HepG2 (cell line): ENCODE data around the gene SLC25A25. TPM values are rescaled to one million over a fixed set of nuclear protein-coding genes. Genes with fewer than 3 reads are reported as not detected.

ENCODE experiments used
- ATAC-seq: fragments of 200-7000 bp; cut with Tn5 transposase; 3 replicates; pipeline ENCODE4 v1.9.1; 2020; ENCODE audit warnings: mild to moderate bottlenecking, moderate library complexity
- BruUV-seq: library from RNA; stranded (reverse); fragments of 400-500 nt; replicated peaks from 2 replicates; lab custom pipeline; 2021; lab: Mats Ljungman, UMichigan
- CTCF ChIA-PET: fragments of 300-600 bp; formaldehyde crosslinking; extraction: SDS; loops from one replicate; lab custom pipeline; 2021; ENCODE audit warnings: low total read pairs, inconsistent platforms, low intra/inter-chr PET ratio; lab: Yijun Ruan, JAX
- POLR2A ChIA-PET: fragments of 350-600 bp; sonication (Branson Sonifier 250); formaldehyde crosslinking; loops from one replicate; lab custom pipeline; 2020; ENCODE audit warnings: antibody characterized with exemption, inconsistent platforms; lab: Yijun Ruan, JAX
- DNase-seq: peaks from one replicate; pipeline ENCODE4 v3.0.0-alpha.2; 2015; ENCODE audit warnings: low spot score
- FAIRE-seq: peaks from 3 replicates; lab custom pipeline; 2011; peaks lifted over from hg19 to GRCh38; lab: Jason Lieb, UNC
- H2AFZ ChIP-seq: one replicate; pipeline ENCODE4 v1.6.1; 2011; ENCODE audit warnings: low read length, inconsistent platforms
- H3K27ac ChIP-seq: fragments of 300-600 bp; 3 replicates; pipeline ENCODE4 v1.8.0; 2011; ENCODE audit warnings: mixed run types, mild to moderate bottlenecking, mixed read lengths, low read length, inconsistent platforms; ENCODE audit not compliant: insufficient read depth; ENCODE audit errors: extremely low read length
- H3K27me3 ChIP-seq, 2 experiments: fragments of 200-600 bp in 1 of 2; 2 replicates in 1 of 2; 3 replicates in 1 of 2; pipeline versions ENCODE4 v1.6.0 to v1.8.0; 2011; ENCODE audit warnings: low read length in 2 of 2, mild to moderate bottlenecking in 2 of 2, moderate library complexity in 2 of 2, inconsistent platforms in 1 of 2; ENCODE audit not compliant: insufficient read depth in 2 of 2, control insufficient read depth in 1 of 2
- H3K36me3 ChIP-seq, 2 experiments: fragments of 200-600 bp in 1 of 2; replicated peaks in 1 of 2; 2 replicates in 1 of 2; 3 replicates in 1 of 2; pipeline versions ENCODE4 v1.5.1 to v1.8.0; 2011; ENCODE audit warnings: low read length in 2 of 2, inconsistent platforms in 1 of 2; ENCODE audit not compliant: insufficient read depth in 2 of 2, control insufficient read depth in 1 of 2
- H3K4me1 ChIP-seq: 2 replicates; pipeline ENCODE4 v1.5.1; 2012; ENCODE audit warnings: low read length, inconsistent platforms; ENCODE audit not compliant: insufficient read depth
- H3K4me2 ChIP-seq: 2 replicates; pipeline ENCODE4 v1.6.0; 2011; ENCODE audit warnings: low read depth, low read length, inconsistent platforms
- H3K4me3 ChIP-seq, 3 experiments: fragments of 200-600 bp in 1 of 3; sonication (generic), shearing (Covaris generic) in 1 of 3; replicated peaks in 1 of 3; 2 replicates each; pipeline ENCODE4 v1.5.1; 2011 to 2016; ENCODE audit warnings: low read length in 3 of 3, inconsistent platforms in 2 of 3, low read depth in 2 of 3, mild to moderate bottlenecking in 2 of 3, control low read depth in 1 of 3, mixed read lengths in 1 of 3; ENCODE audit not compliant: insufficient read depth in 1 of 3
- H3K79me2 ChIP-seq: one replicate; pipeline ENCODE4 v1.6.1; 2011; ENCODE audit warnings: low read length, inconsistent platforms; ENCODE audit not compliant: insufficient read depth
- H3K9ac ChIP-seq: 2 replicates; pipeline ENCODE4 v1.6.0; 2011; ENCODE audit warnings: mild to moderate bottlenecking, low read depth, low read length, inconsistent platforms; ENCODE audit not compliant: insufficient read depth
- H3K9me3 ChIP-seq: 2 replicates; pipeline ENCODE4 v1.5.1; 2012; ENCODE audit warnings: mild to moderate bottlenecking, low read length
- H4K20me1 ChIP-seq: 2 replicates; pipeline ENCODE4 v1.6.0; 2011; ENCODE audit warnings: inconsistent platforms, mild to moderate bottlenecking, low read length, moderate library complexity; ENCODE audit not compliant: insufficient read depth
- GLMP ChIP-seq: sonication (generic); formaldehyde crosslinking; IDR thresholded peaks from 2 replicates; pipeline ENCODE4 v1.9.0; 2021; ENCODE audit warnings: missing genetic modification reagents, mild to moderate bottlenecking, borderline replicate concordance
- RBAK ChIP-seq: sonication (generic); formaldehyde crosslinking; IDR thresholded peaks from 2 replicates; pipeline ENCODE4 v1.5.1; 2020; ENCODE audit warnings: mild to moderate bottlenecking, missing genetic modification reagents
- RBM22 ChIP-seq: fragments of 200-400 bp; formaldehyde crosslinking; optimal IDR thresholded peaks from 2 replicates; pipeline ENCODE3; 2017; ENCODE audit warnings: mild to moderate bottlenecking, low read length, moderate library complexity
- ZBTB3 ChIP-seq: sonication (generic); formaldehyde crosslinking; IDR thresholded peaks from 2 replicates; pipeline ENCODE4 v1.4.0; 2020; ENCODE audit warnings: low read depth, mild to moderate bottlenecking, moderate library complexity, missing genetic modification reagents, borderline replicate concordance
- WGBS: methylation state at CpG from one replicate; pipeline ENCODE4 v1.1.6; 2017; ENCODE audit warnings: low lambda C conversion rate; 5-methylcytosine and 5-hydroxymethylcytosine counted together
- in situ Hi-C: cut with HindIII; loops from 2 replicates; pipeline ENCODE4 v1.10.0; 2017; ENCODE audit warnings: low pct_unique_long_range_greater_than_20kb; ENCODE audit not compliant: extremely low pct_ligation_motif_present
- intact Hi-C: fragments of 100-400 bp; cut with micrococcal nuclease; formaldehyde crosslinking; loops from one replicate; pipeline ENCODE4 v1.10.0; 2022; ENCODE audit not compliant: unreplicated experiment
- polyA plus RNA-seq, 8 experiments: library from polyadenylated mRNA; depleted of rRNA in 3 of 8; stranded (reverse) in 7 of 8; unstranded in 1 of 8; fragments of >200 nt; fragmentation: Illumina TruSeq in 4 of 8; extraction: Trizol in 4 of 8; gene quantifications; 2 replicates each; pipeline versions ENCODE4 v1.2.1 to v1.2.3, GENCODE V29; 2011 to 2016; ENCODE audit warnings: low read depth in 4 of 8, missing spikeins in 1 of 8, mixed read lengths in 1 of 8; ENCODE audit not compliant: insufficient read depth in 1 of 8
- total RNA-seq, 5 experiments: library from RNA; depleted of rRNA; stranded (reverse); fragments of >200 nt; fragmentation: Illumina TruSeq; extraction: Trizol; gene quantifications; 2 replicates each; pipeline ENCODE4 v1.2.3, GENCODE V29; 2016; ENCODE audit warnings: low read depth in 1 of 5
- TF ChIP-seq, protein P1 (sequence below): sonication (generic); formaldehyde crosslinking; IDR thresholded peaks from 2 replicates; pipeline ENCODE4 v1.4.0; 2020; ENCODE audit warnings: missing genetic modification reagents

The SLC25A25 gene
- total and polyA plus RNA-seq, 2 of the 13 experiments (the other 11 are each of a cell fraction or from before 2014, with no cell fraction given) = 10.5 to 24.8 TPM

- Histone ChIP-seq H3K27me3 (no peaks in the 10 kb centered on the region; a peak in 1 of 5 replicates), H2AFZ (no peak overlapping the region), H3K27ac (no peak overlapping the region), H3K79me2 (no peaks in the 10 kb centered on the region), H3K9ac (no peak overlapping the region), H3K9me3 (no peaks in the 10 kb centered on the region), H3K4me3 (no peak overlapping the region), H3K4me2 (peak overlapping the region; percentile 56), H3K36me3 (no peaks in the 10 kb centered on the region), H4K20me1 (no peaks in the 10 kb centered on the region), H3K4me1 (peaks cover 81% of the 10 kb centered on the region)
- 65% methylated on average over 2 of the region's 3 CpGs for WGBS
- DNase-seq (no peak), FAIRE-seq (no peak), ATAC-seq (no peak)
- in situ Hi-C loops (no loop called here), intact Hi-C loops (no loop called here)
- BruUV-seq = no TSS peak
- ChIA-PET POLR2A (interaction anchor here (1.4 kb wide), 1 partner anchor 11 kb away, joined by 6 read pairs; the partner anchor contains the start of gene NAIF1), CTCF (no interaction called here)
- TF ChIP-seq GLMP (CRISPR knock-in tag) = no peak
- TF ChIP-seq RBM22 = no peak
- TF ChIP-seq, protein P1, sequence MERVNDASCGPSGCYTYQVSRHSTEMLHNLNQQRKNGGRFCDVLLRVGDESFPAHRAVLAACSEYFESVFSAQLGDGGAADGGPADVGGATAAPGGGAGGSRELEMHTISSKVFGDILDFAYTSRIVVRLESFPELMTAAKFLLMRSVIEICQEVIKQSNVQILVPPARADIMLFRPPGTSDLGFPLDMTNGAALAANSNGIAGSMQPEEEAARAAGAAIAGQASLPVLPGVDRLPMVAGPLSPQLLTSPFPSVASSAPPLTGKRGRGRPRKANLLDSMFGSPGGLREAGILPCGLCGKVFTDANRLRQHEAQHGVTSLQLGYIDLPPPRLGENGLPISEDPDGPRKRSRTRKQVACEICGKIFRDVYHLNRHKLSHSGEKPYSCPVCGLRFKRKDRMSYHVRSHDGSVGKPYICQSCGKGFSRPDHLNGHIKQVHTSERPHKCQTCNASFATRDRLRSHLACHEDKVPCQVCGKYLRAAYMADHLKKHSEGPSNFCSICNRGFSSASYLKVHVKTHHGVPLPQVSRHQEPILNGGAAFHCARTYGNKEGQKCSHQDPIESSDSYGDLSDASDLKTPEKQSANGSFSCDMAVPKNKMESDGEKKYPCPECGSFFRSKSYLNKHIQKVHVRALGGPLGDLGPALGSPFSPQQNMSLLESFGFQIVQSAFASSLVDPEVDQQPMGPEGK (CRISPR knock-in tag) = 0 out of 2 replicates have a peak, but pooled peaks have one; percentile 6
- TF ChIP-seq RBAK (CRISPR knock-in tag) = no peak
- TF ChIP-seq ZBTB3 = no peak
These were observed 11.9 kb upstream of the SLC25A25 start for GRCh38 chr9:128056086-128056485.
